Body of pancreas (tissue), 4 donors: ENCODE results near the gene CNTNAP2.

Source experiments
- CTCF ChIP-seq, 7 experiments: fragments of 450-650 bp in 4 of 7; fragments of 200-600 bp in 3 of 7; sonication (generic) in 3 of 7; IDR thresholded peaks; one replicate each; pipeline ENCODE4 v1.5.1; 2016 to 2019; ENCODE audit warnings: antibody characterized with exemption in 7 of 7
- POLR2A ChIP-seq, 3 donors: fragments of 450-650 bp; IDR thresholded peaks; one replicate each; pipeline ENCODE4 v1.6.1; 2016; ENCODE audit warnings: antibody characterized with exemption in 3 of 3, mild to moderate bottlenecking in 2 of 3

GRCh38 chr7:146479040-146479439, 362.4 kb downstream of the CNTNAP2 start:
- TF ChIP-seq POLR2A (IDR thresholded peaks at IDR 0.05) (no peak), CTCF (IDR thresholded peaks at IDR 0.05) (no peak)
